Type B pancreatic cell (in vitro differentiated cells): ENCODE measurements around the gene HABP2. TPM values are rescaled to one million over a fixed set of nuclear protein-coding genes. Genes with fewer than 3 reads are reported as not detected.

Experiments used
- DNase-seq: peaks from one replicate; pipeline ENCODE4 v3.0.0; 2021; ENCODE audit warnings: mixed read lengths; ENCODE audit not compliant: unreplicated experiment; ENCODE audit errors: extremely low spot score
- H3K27ac Mint-ChIP-seq: 2 replicates; pipeline ENCODE4 v1.8.0; 2021; ENCODE audit warnings: mild to moderate bottlenecking, mixed read lengths
- H3K27me3 Mint-ChIP-seq: 2 replicates; pipeline ENCODE4 v1.8.0; 2021; ENCODE audit warnings: mixed read lengths
- H3K36me3 Mint-ChIP-seq: 2 replicates; pipeline ENCODE4 v1.8.0; 2021; ENCODE audit warnings: mixed read lengths
- H3K4me1 Mint-ChIP-seq: one replicate; pipeline ENCODE4 v1.8.0; 2021; ENCODE audit warnings: mixed read lengths; ENCODE audit not compliant: unreplicated experiment
- H3K4me3 Mint-ChIP-seq: 2 replicates; pipeline ENCODE4 v1.8.0; 2021; ENCODE audit warnings: mild to moderate bottlenecking, mixed read lengths
- H3K9me3 Mint-ChIP-seq: 2 replicates; pipeline ENCODE4 v1.8.0; 2021; ENCODE audit warnings: mixed read lengths
- total RNA-seq: library from RNA; stranded (reverse); gene quantifications from 2 replicates; pipeline ENCODE4 v1.2.1, GENCODE V29; 2021; ENCODE audit warnings: low replicate concordance
- TF ChIP-seq, protein P1 (sequence below): fragments of 200-600 bp; sonication (generic); conservative IDR thresholded peaks from 2 replicates; pipeline ENCODE4 v1.5.0; 2021; ENCODE audit warnings: antibody characterized with exemption, mild to moderate bottlenecking

HABP2 gene
- total RNA-seq, 1 donor from 2014 or later: 7.5 TPM

DNA sequence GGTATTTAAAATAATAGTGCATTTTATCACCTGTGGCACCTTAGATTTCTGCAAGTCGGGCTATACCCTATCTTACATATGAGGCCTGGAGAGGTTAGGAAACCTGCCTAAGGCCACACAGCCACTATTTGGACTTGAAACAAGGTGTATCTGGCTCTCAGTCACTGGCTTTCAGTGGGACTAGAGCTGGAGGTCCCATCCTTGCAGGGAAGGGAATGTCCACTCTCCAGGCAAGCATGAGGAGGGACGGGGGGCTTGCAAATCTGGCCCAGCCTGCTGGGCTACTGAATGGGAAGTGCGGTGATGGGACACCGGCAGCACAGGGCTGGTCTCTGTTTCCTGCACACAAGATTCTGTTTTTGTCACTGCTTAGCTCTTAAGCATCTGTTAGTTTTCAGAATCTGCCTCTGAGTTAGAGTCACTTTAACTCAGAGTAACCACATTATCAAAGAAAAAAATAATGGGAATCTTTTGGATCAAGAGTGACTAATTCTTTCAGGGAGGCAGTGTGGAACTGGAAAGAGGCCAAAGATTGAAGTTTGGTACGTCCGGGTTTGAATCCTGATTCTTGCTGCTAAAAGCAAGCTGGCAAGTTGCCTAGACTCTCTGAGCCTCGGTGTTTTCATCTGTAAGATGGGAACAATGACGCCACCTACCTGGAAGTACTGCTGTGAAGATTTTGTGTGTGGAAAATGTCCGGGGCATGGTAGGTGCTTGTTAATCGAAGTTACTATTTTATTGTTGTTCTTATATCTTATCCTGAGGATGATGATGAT, 33.8 kb upstream of the HABP2 start:
- no peak overlapping the region for H3K4me3 Mint-ChIP-seq
- no peak overlapping the region for H3K27ac Mint-ChIP-seq
- peaks cover 37% of the 10 kb centered on the region for H3K4me1 Mint-ChIP-seq
- no peaks in the 10 kb centered on the region for H3K9me3 Mint-ChIP-seq
- DNase-seq: no peak
- peaks cover 24% of the 10 kb centered on the region for H3K27me3 Mint-ChIP-seq
- TF ChIP-seq, protein P1, sequence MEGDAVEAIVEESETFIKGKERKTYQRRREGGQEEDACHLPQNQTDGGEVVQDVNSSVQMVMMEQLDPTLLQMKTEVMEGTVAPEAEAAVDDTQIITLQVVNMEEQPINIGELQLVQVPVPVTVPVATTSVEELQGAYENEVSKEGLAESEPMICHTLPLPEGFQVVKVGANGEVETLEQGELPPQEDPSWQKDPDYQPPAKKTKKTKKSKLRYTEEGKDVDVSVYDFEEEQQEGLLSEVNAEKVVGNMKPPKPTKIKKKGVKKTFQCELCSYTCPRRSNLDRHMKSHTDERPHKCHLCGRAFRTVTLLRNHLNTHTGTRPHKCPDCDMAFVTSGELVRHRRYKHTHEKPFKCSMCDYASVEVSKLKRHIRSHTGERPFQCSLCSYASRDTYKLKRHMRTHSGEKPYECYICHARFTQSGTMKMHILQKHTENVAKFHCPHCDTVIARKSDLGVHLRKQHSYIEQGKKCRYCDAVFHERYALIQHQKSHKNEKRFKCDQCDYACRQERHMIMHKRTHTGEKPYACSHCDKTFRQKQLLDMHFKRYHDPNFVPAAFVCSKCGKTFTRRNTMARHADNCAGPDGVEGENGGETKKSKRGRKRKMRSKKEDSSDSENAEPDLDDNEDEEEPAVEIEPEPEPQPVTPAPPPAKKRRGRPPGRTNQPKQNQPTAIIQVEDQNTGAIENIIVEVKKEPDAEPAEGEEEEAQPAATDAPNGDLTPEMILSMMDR: no peak
- no peaks in the 10 kb centered on the region for H3K36me3 Mint-ChIP-seq

DNA sequence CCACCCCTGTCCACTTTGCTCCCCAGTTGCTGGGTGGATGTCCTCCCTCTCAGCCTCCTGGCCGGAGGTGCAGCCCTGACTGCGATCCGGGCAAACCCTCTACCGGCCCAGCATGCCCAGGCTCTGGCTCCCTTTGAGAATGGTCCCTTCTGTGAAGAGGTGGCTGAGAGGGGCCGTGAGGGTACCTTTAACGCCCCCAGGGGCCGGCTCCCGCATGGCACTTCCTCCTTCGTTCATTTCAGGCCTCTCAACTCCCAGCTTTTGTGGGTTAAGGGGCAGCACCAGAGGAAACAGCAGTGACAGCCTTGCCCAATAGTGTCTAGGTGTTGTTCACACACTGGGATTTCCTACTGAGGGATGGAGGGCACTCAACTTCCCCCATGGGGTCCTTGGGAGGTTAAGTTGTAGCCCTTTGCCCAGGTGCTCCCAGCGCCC, 33.2 kb upstream of the HABP2 start:
- TF ChIP-seq, protein P1: no peak
- Mint-ChIP-seq H3K27ac (no peak overlapping the region), H3K27me3 (peaks cover 29% of the 10 kb centered on the region), H3K36me3 (no peaks in the 10 kb centered on the region), H3K4me1 (peaks cover 37% of the 10 kb centered on the region), H3K9me3 (no peaks in the 10 kb centered on the region), H3K4me3 (no peak overlapping the region)
- DNase-seq: no peak

DNA sequence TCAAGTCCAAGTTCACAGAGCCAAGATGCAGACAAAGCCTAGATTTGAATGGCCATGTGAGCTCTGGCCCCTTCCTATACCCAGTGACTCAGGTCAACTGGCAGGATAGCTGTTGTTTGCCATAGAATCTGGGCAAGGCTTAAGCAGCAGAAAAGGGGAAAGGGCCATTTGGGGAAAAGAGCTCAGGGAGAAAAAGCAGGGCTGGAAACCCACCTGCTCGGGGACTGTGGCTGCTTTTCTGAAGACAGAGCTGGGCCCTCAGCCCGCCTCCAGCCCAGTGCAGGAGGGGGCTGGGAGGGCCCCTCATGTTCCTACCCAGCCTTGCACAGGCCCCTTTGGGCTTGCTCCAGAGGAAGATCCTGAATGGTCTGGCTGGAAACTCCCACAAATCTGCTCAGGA, 32.6 kb upstream of the HABP2 start:
- Mint-ChIP-seq H3K27ac (no peak overlapping the region), H3K9me3 (no peaks in the 10 kb centered on the region), H3K4me1 (peaks cover 37% of the 10 kb centered on the region), H3K27me3 (peaks cover 24% of the 10 kb centered on the region), H3K36me3 (no peaks in the 10 kb centered on the region), H3K4me3 (no peak overlapping the region)
- DNase-seq: no peak
- TF ChIP-seq, protein P1: no peak

DNA sequence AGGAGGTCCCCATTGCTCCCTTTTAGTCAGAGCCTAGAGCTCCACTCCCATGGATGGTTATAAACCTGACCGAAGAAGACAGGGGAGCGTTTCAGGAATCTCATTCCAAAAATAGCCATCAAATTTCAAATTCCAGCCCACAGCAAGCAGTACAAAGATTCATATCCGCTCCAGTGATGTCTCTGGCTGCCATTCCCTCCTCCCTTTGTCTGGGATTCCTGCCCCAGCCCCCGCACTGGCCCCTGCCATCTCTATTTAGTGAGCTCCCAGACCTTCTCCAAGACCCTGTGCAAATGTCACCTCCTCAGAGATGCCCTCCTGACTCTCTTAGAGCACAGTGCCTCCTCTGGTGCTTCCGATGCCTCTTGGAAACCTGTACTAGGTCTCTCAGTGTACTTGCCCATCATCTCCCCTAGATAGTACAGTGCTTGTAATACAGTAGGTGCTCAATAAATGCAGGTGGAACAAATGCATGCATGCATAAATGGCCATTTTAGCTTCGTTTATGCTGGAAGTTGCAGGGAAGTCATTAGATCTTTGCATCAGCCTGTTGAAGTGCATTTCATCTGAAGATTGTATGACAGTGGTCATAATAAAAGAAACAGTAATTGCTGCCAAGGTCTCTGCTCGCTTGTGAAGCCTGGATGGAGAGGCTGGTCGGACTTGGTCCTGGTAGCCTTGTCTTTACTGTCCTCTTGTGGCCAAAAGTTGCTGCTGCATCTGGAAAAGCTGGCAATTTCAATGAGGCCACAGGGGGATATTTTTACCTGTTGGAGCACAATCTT, 32.0 kb upstream of the HABP2 start:
- H3K9me3 Mint-ChIP-seq: no peaks in the 10 kb centered on the region
- H3K27me3 Mint-ChIP-seq: peaks cover 25% of the 10 kb centered on the region
- H3K4me3 Mint-ChIP-seq: no peak overlapping the region
- H3K27ac Mint-ChIP-seq: no peak overlapping the region
- no peaks in the 10 kb centered on the region for H3K36me3 Mint-ChIP-seq
- peaks cover 33% of the 10 kb centered on the region for H3K4me1 Mint-ChIP-seq
- no peak for DNase-seq
- TF ChIP-seq, protein P1: peak; percentile 95

DNA sequence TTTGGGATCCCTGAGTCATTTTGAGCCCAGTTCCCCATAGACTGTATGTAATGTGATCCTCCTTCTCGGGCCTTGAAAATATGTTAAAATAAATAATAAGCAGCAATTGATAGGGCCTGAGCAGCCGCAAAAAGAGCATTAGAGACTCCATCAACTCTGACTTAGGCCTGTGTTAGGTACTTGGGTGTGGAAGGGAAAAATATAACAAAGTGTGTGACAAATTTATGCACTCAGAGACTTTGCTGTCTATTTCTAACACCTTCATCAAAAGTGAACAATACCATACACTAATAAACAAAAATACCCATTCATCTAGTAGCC, 31.4 kb upstream of the HABP2 start:
- DNase-seq: no peak
- Mint-ChIP-seq H3K4me3 (no peak overlapping the region), H3K36me3 (no peaks in the 10 kb centered on the region), H3K27ac (no peak overlapping the region), H3K27me3 (peaks cover 25% of the 10 kb centered on the region), H3K9me3 (no peaks in the 10 kb centered on the region), H3K4me1 (peaks cover 33% of the 10 kb centered on the region)
- TF ChIP-seq, protein P1: peak; percentile 10
